Sigmoid colon (tissue), 7 donors: Measurements from ENCODE around the gene GPNMB. TPM values are rescaled to one million over a fixed set of nuclear protein-coding genes. Genes with fewer than 3 reads are reported as not detected.

Experiments
- DNase-seq: peaks from one replicate; pipeline ENCODE4 v3.0.0-alpha.2; 2019
- H3K27ac ChIP-seq, 4 donors: fragments of 200-600 bp; sonication (generic); one replicate each; pipeline ENCODE4 v1.5.1; 2016 to 2019; ENCODE audit warnings: mild to moderate bottlenecking in 1 of 4
- H3K27me3 ChIP-seq, 3 donors: fragments of 200-600 bp; sonication (generic); one replicate each; pipeline ENCODE4 v1.5.1; 2019; ENCODE audit warnings: mild to moderate bottlenecking in 1 of 3
- H3K36me3 ChIP-seq, 4 donors: fragments of 200-600 bp; sonication (generic); one replicate each; pipeline ENCODE4 v1.5.1; 2016 to 2019
- H3K4me1 ChIP-seq, 4 donors: fragments of 200-600 bp; sonication (generic); one replicate each; pipeline ENCODE4 v1.5.1; 2017 to 2019
- H3K4me3 ChIP-seq, 4 donors: fragments of 200-600 bp; sonication (generic); one replicate each; pipeline ENCODE4 v1.5.1; 2017 to 2019; ENCODE audit warnings: mild to moderate bottlenecking in 2 of 4, moderate library complexity in 1 of 4
- H3K9me3 ChIP-seq, 4 donors: fragments of 200-600 bp in 3 of 4; sonication (generic) in 3 of 4; one replicate each; pipeline versions ENCODE4 v1.5.1 to v1.6.1; 2013 to 2019
- EP300 ChIP-seq, 4 donors: sonication (generic); formaldehyde crosslinking; IDR thresholded peaks; one replicate each; pipeline ENCODE4 v1.6.1; 2017; ENCODE audit warnings: antibody characterized with exemption in 4 of 4
- POLR2A ChIP-seq, 2 donors: fragments of 450-650 bp; IDR thresholded peaks; one replicate each; pipeline ENCODE4 v1.6.1; 2016; ENCODE audit warnings: antibody characterized with exemption in 2 of 2, mild to moderate bottlenecking in 2 of 2, moderate library complexity in 2 of 2
- POLR2AphosphoS5 ChIP-seq, 4 donors: sonication (generic); formaldehyde crosslinking; IDR thresholded peaks; one replicate each; pipeline ENCODE4 v1.6.1; 2017; ENCODE audit warnings: antibody characterized with exemption in 4 of 4
- WGBS, 2 donors: extraction: QIAGEN DNeasy Blood & Tissue Kit; methylation state at CpG; one replicate each; pipeline ENCODE4 v1.1.7; 2013; 5-methylcytosine and 5-hydroxymethylcytosine counted together
- intact Hi-C: fragments of 100-400 bp; cut with DNase I; formaldehyde crosslinking; loops from one replicate; pipeline ENCODE4 v1.15.1; 2023
- polyA plus RNA-seq, 3 donors: library from polyadenylated mRNA; stranded (reverse); fragments of 200-250 nt; gene quantifications; one replicate each; pipeline ENCODE4 v1.2.3, GENCODE V29; 2013
- total RNA-seq, 4 donors: library from RNA; depleted of rRNA; stranded (reverse); fragments of >200 nt; gene quantifications; one replicate each; pipeline ENCODE4 v1.1.0, GENCODE V29; 2016
- TF ChIP-seq, protein P1 (sequence below), 4 experiments: fragments of 450-650 bp in 3 of 4; fragments of 200-600 bp in 1 of 4; IDR thresholded peaks; one replicate each; pipeline ENCODE4 v1.5.1; 2016 to 2019; ENCODE audit warnings: antibody characterized with exemption in 4 of 4, mild to moderate bottlenecking in 3 of 4, moderate library complexity in 2 of 4
- donor health status: healthy with polysubstance abuse.
- donor health status: Bipolar disorder and iron deficiency.
- donor health status: healthy.

The GPNMB gene
- total and polyA plus RNA-seq, 7 donors, result 23.4 to 224 (median 88.1) TPM

DNA sequence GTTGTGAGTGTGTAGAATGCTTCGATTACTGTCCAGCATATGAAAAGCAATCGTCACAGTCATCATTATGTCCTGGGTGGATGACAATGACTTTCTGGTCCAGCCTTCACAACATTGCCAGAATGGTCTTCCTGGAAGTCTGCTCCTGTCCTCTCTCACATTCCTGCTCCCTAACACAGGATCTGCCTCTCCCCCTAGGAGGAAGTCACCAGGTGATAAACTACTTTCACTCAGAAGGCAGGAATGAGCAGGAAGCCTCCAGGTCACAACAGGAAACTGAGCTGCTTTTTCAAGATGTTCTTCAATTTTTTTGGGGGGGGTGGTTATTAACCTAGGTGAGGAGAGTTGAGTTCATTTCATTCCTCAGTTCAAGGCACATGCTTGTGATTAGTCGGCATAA lies 13.6 kb upstream of the GPNMB start:
- Histone ChIP-seq H3K27ac (no peak overlapping the region), H3K36me3 (no peaks in the 10 kb centered on the region), H3K27me3 (no peaks in the 10 kb centered on the region), H3K4me3 (no peak overlapping the region), H3K4me1 (no peaks in the 10 kb centered on the region), H3K9me3 (peaks cover 0 to 6% (median 2%) of the 10 kb centered on the region in 4 donors)
- TF ChIP-seq, protein P1, sequence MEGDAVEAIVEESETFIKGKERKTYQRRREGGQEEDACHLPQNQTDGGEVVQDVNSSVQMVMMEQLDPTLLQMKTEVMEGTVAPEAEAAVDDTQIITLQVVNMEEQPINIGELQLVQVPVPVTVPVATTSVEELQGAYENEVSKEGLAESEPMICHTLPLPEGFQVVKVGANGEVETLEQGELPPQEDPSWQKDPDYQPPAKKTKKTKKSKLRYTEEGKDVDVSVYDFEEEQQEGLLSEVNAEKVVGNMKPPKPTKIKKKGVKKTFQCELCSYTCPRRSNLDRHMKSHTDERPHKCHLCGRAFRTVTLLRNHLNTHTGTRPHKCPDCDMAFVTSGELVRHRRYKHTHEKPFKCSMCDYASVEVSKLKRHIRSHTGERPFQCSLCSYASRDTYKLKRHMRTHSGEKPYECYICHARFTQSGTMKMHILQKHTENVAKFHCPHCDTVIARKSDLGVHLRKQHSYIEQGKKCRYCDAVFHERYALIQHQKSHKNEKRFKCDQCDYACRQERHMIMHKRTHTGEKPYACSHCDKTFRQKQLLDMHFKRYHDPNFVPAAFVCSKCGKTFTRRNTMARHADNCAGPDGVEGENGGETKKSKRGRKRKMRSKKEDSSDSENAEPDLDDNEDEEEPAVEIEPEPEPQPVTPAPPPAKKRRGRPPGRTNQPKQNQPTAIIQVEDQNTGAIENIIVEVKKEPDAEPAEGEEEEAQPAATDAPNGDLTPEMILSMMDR (IDR thresholded peaks at IDR 0.05), result no peak
- TF ChIP-seq EP300 (IDR thresholded peaks at IDR 0.05) (no peak), POLR2AphosphoS5 (IDR thresholded peaks at IDR 0.05) (no peak), POLR2A (IDR thresholded peaks at IDR 0.05) (no peak)
- 90 to 94% methylated on average over 3 of the region's 3 CpGs for WGBS, 2 donors
- intact Hi-C loops, result no loop called here
- no peak for DNase-seq

GRCh38 chr7:23234569-23235296 lies 11.8 kb upstream of the GPNMB start:
- no peak overlapping the region for H3K4me3 ChIP-seq
- intact Hi-C loops, result no loop called here
- TF ChIP-seq POLR2A (IDR thresholded peaks at IDR 0.05) (no peak), POLR2AphosphoS5 (IDR thresholded peaks at IDR 0.05) (no peak), EP300 (IDR thresholded peaks at IDR 0.05) (no peak)
- TF ChIP-seq, protein P1 (IDR thresholded peaks at IDR 0.05), result no peak
- no peaks in the 10 kb centered on the region for H3K4me1 ChIP-seq
- 78 to 80% methylated on average over 9 of the region's 9 CpGs for WGBS, 2 donors
- H3K36me3 ChIP-seq, result no peaks in the 10 kb centered on the region
- no peak for DNase-seq
- no peaks in the 10 kb centered on the region for H3K9me3 ChIP-seq
- no peaks in the 10 kb centered on the region for H3K27me3 ChIP-seq
- peak overlapping the region in 2 of 4 donors; percentile 9 to 19 for H3K27ac ChIP-seq

- H3K9me3 ChIP-seq, result no peaks in the 10 kb centered on the region
- WGBS, 2 donors, result 86 to 87% methylated on average over 6 of the region's 6 CpGs
- TF ChIP-seq EP300 (IDR thresholded peaks at IDR 0.05), result no peak
- TF ChIP-seq POLR2AphosphoS5 (IDR thresholded peaks at IDR 0.05), result peak in 1 of 4 donors; percentile 19
- DNase-seq, result peak; percentile 89
- intact Hi-C loops, result no loop called here
- no peak overlapping the region for H3K4me3 ChIP-seq
- no peaks in the 10 kb centered on the region for H3K36me3 ChIP-seq
- H3K4me1 ChIP-seq, result no peaks in the 10 kb centered on the region
- no peaks in the 10 kb centered on the region for H3K27me3 ChIP-seq
- H3K27ac ChIP-seq, result no peak overlapping the region
These were observed 10.8 kb upstream of the GPNMB start for GRCh38 chr7:23235813-23236221.

DNA sequence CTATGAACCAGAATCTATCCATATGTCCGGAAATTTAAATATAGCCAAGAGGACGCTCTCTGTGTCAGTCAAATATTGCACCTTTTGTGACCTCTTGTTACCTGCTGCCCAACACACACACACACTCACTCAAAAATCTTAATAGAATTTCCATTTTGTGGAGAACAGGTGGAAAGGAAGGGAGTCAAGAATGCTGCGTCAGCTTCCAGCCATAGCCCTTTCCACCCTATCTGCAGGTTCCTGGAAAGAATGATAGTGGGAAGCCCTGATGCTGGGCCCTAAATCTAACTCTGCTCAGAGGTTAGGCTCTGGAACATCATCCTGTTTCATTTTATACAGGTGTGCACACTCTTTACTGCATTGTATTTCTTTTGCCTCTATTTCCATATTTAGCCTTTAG lies 9.6 kb upstream of the GPNMB start:
- H3K36me3 ChIP-seq, result no peaks in the 10 kb centered on the region
- no peak for DNase-seq

GRCh38 chr7:23238983-23239652 lies 7.5 kb upstream of the GPNMB start:
- intact Hi-C loops, result no loop called here
- Histone ChIP-seq H3K9me3 (no peaks in the 10 kb centered on the region), H3K27ac (no peak overlapping the region), H3K4me1 (peaks cover 0 to 9% (median 4%) of the 10 kb centered on the region in 4 donors), H3K36me3 (no peaks in the 10 kb centered on the region), H3K27me3 (peaks cover 0 to 4% (median 0%) of the 10 kb centered on the region in 3 donors), H3K4me3 (no peak overlapping the region)
- 88 to 89% methylated on average over 11 of the region's 11 CpGs for WGBS, 2 donors
- no peak for DNase-seq
- no peak for TF ChIP-seq POLR2A (IDR thresholded peaks at IDR 0.05)
- TF ChIP-seq POLR2AphosphoS5 (IDR thresholded peaks at IDR 0.05), result no peak
- TF ChIP-seq, protein P1 (IDR thresholded peaks at IDR 0.05), result no peak
- TF ChIP-seq EP300 (IDR thresholded peaks at IDR 0.05), result no peak

More for the DNA sequence above, 9.6 kb upstream of the GPNMB start:
- intact Hi-C loops, result no loop called here
- H3K4me1 ChIP-seq, result no peaks in the 10 kb centered on the region
- no peak overlapping the region for H3K4me3 ChIP-seq
- 97% methylated on average over 3 of the region's 3 CpGs for WGBS, 2 donors
- H3K27ac ChIP-seq, result no peak overlapping the region
- TF ChIP-seq POLR2A (IDR thresholded peaks at IDR 0.05) (no peak), POLR2AphosphoS5 (IDR thresholded peaks at IDR 0.05) (no peak), EP300 (IDR thresholded peaks at IDR 0.05) (no peak)
- TF ChIP-seq, protein P1 (IDR thresholded peaks at IDR 0.05), result no peak
- H3K27me3 ChIP-seq, result no peaks in the 10 kb centered on the region
- H3K9me3 ChIP-seq, result no peaks in the 10 kb centered on the region
